GM23248 (cell line): ENCODE measurements around the gene TLE4. TPM values are rescaled to one million over a fixed set of nuclear protein-coding genes. Genes with fewer than 3 reads are reported as not detected.

ENCODE experiments used
- DNase-seq: peaks from one replicate; pipeline ENCODE4 v3.0.0-alpha.2; 2015
- H2AFZ ChIP-seq: fragments of 200-600 bp; sonication (generic); 2 replicates; pipeline ENCODE4 v1.6.1; 2016; ENCODE audit warnings: antibody characterized with exemption
- H3F3A ChIP-seq: fragments of 200-600 bp; sonication (generic); 2 replicates; pipeline ENCODE4 v1.6.1; 2016; ENCODE audit warnings: mild to moderate bottlenecking, antibody characterized with exemption, mixed run types; ENCODE audit not compliant: insufficient read depth
- H3K27ac ChIP-seq: fragments of 200-600 bp; sonication (generic); 2 replicates; pipeline ENCODE4 v1.5.1; 2016; ENCODE audit warnings: mild to moderate bottlenecking
- H3K27me3 ChIP-seq: fragments of 200-600 bp; sonication (generic); replicated peaks from 2 replicates; pipeline ENCODE4 v1.6.1; 2016; ENCODE audit warnings: mild to moderate bottlenecking; ENCODE audit not compliant: insufficient read depth
- H3K36me3 ChIP-seq: fragments of 200-600 bp; sonication (generic); 2 replicates; pipeline ENCODE4 v1.6.1; 2016; ENCODE audit warnings: low read depth, mild to moderate bottlenecking
- H3K4me1 ChIP-seq: fragments of 200-600 bp; sonication (generic); 2 replicates; pipeline ENCODE4 v1.6.1; 2016; ENCODE audit warnings: mild to moderate bottlenecking; ENCODE audit not compliant: insufficient read depth
- H3K4me2 ChIP-seq: fragments of 200-600 bp; sonication (generic); one replicate; pipeline ENCODE4 v1.6.1; 2016; ENCODE audit warnings: mild to moderate bottlenecking; ENCODE audit not compliant: unreplicated experiment
- H3K4me3 ChIP-seq: fragments of 200-600 bp; sonication (generic); 2 replicates; pipeline ENCODE4 v1.5.1; 2016; ENCODE audit warnings: mild to moderate bottlenecking
- H3K79me2 ChIP-seq: fragments of 200-600 bp; sonication (generic); 2 replicates; pipeline ENCODE4 v1.6.1; 2016; ENCODE audit warnings: mild to moderate bottlenecking; ENCODE audit not compliant: insufficient read depth
- H3K9ac ChIP-seq: fragments of 200-600 bp; sonication (generic); 2 replicates; pipeline ENCODE4 v1.6.1; 2016; ENCODE audit warnings: mild to moderate bottlenecking
- H3K9me2 ChIP-seq: fragments of 200-600 bp; sonication (generic); 2 replicates; pipeline ENCODE4 v1.6.1; 2016; ENCODE audit warnings: mixed run types, mild to moderate bottlenecking, moderate library complexity; ENCODE audit not compliant: insufficient read depth
- H3K9me3 ChIP-seq: fragments of 200-600 bp; sonication (generic); one replicate; pipeline ENCODE4 v1.6.1; 2017; ENCODE audit warnings: low read depth
- H4K20me1 ChIP-seq: fragments of 200-600 bp; sonication (generic); 2 replicates; pipeline ENCODE4 v1.6.0; 2016; ENCODE audit not compliant: insufficient read depth
- EZH2 ChIP-seq: fragments of 200-600 bp; sonication (generic); IDR thresholded peaks from 2 replicates; pipeline ENCODE4 v1.6.1; 2018; ENCODE audit warnings: antibody characterized with exemption, mild to moderate bottlenecking; ENCODE audit not compliant: insufficient read depth, poor library complexity, severe bottlenecking
- EZH2phosphoT487 ChIP-seq: fragments of 200-600 bp; sonication (generic); IDR thresholded peaks from 2 replicates; pipeline ENCODE4 v1.6.1; 2018; ENCODE audit warnings: antibody characterized with exemption, moderate library complexity, mild to moderate bottlenecking, low read depth; ENCODE audit not compliant: insufficient read depth
- WGBS, 2 experiments: methylation state at CpG; one replicate each; pipeline ENCODE4 v1.1.6; 2015 to 2017; ENCODE audit warnings: low lambda C conversion rate in 2 of 2, low coverage in 1 of 2; ENCODE audit errors: missing lambda C conversion rate in 2 of 2; 5-methylcytosine and 5-hydroxymethylcytosine counted together
- in situ Hi-C: fragments of 300-500 bp; cut with MboI; formaldehyde crosslinking; loops from 2 replicates; pipeline ENCODE4 v1.15.0; 2020
- polyA plus RNA-seq: library from polyadenylated mRNA; unstranded; fragments of >200 nt; fragmentation: Nextera tagmentation; extraction: Ambion mirVana; gene quantifications from 2 replicates; pipeline ENCODE4 v1.2.1, GENCODE V29; 2016
- total RNA-seq: library from RNA; depleted of rRNA; stranded (reverse); fragments of >200 nt; shearing (Covaris generic); gene quantifications from 2 replicates; pipeline ENCODE4 v1.2.3, GENCODE V29; 2014

Gene TLE4
- total and polyA plus RNA-seq, 2 experiments from 2014 or later: 29.5 to 37.8 TPM

- no peak for TF ChIP-seq EZH2phosphoT487
- no peak overlapping the region for H2AFZ ChIP-seq
- no peaks in the 10 kb centered on the region for H4K20me1 ChIP-seq
- no peak overlapping the region for H3K4me3 ChIP-seq
- DNase-seq: no peak
- H3K9me3 ChIP-seq: no peaks in the 10 kb centered on the region
- no peak overlapping the region for H3K27ac ChIP-seq
- WGBS, 2 experiments: 98 to 99% methylated on average over 4 of the region's 4 CpGs
- peaks cover 36% of the 10 kb centered on the region for H3K4me1 ChIP-seq
- in situ Hi-C loops: no loop called here
- no peak overlapping the region for H3K9ac ChIP-seq
- no peak overlapping the region for H3K4me2 ChIP-seq
- peaks cover 38% of the 10 kb centered on the region for H3F3A ChIP-seq
- H3K79me2 ChIP-seq: peaks cover 5% of the 10 kb centered on the region; the same call in 1 of the 2 replicates
- H3K27me3 ChIP-seq: no peaks in the 10 kb centered on the region
- H3K36me3 ChIP-seq: no peaks in the 10 kb centered on the region
- H3K9me2 ChIP-seq: no peaks in the 10 kb centered on the region
Observed at GRCh38 chr9:79689576-79689975, 117.8 kb downstream of the TLE4 start.

GRCh38 chr9:79691496-79691895 is 119.7 kb downstream of the TLE4 start:
- TF ChIP-seq EZH2 (no peak), EZH2phosphoT487 (no peak)
- Histone ChIP-seq H3K4me1 (peaks cover 24% of the 10 kb centered on the region), H3K9me2 (no peaks in the 10 kb centered on the region), H3K27me3 (no peaks in the 10 kb centered on the region), H3K9me3 (no peaks in the 10 kb centered on the region), H2AFZ (no peak overlapping the region), H4K20me1 (no peaks in the 10 kb centered on the region), H3K9ac (no peak overlapping the region), H3F3A (peaks cover 19% of the 10 kb centered on the region), H3K4me3 (no peak overlapping the region), H3K27ac (no peak overlapping the region), H3K79me2 (peaks cover 5% of the 10 kb centered on the region; the same call in 1 of the 2 replicates), H3K4me2 (no peak overlapping the region), H3K36me3 (no peaks in the 10 kb centered on the region)
- 91 to 97% methylated on average over 5 of the region's 5 CpGs for WGBS, 2 experiments
- in situ Hi-C loops: no loop called here
- no peak for DNase-seq

GRCh38 chr9:79692857-79693571 is 121.2 kb downstream of the TLE4 start:
- no peaks in the 10 kb centered on the region for H3K36me3 ChIP-seq
- H3K4me2 ChIP-seq: no peak overlapping the region
- H3F3A ChIP-seq: peaks cover 4% of the 10 kb centered on the region
- no peaks in the 10 kb centered on the region for H3K9me2 ChIP-seq
- no peak overlapping the region for H3K4me3 ChIP-seq
- in situ Hi-C loops: no loop called here
- no peaks in the 10 kb centered on the region for H3K27me3 ChIP-seq
- TF ChIP-seq EZH2phosphoT487 (no peak), EZH2 (no peak)
- H3K9me3 ChIP-seq: no peaks in the 10 kb centered on the region
- H4K20me1 ChIP-seq: no peaks in the 10 kb centered on the region
- H2AFZ ChIP-seq: no peak overlapping the region
- no peak for DNase-seq
- H3K4me1 ChIP-seq: peaks cover 13% of the 10 kb centered on the region
- no peak overlapping the region for H3K9ac ChIP-seq
- H3K79me2 ChIP-seq: peaks cover 5% of the 10 kb centered on the region; the same call in 1 of the 2 replicates
- no peak overlapping the region for H3K27ac ChIP-seq
- 82 to 84% methylated on average over 7 of the region's 7 CpGs for WGBS, 2 experiments

GRCh38 chr9:79693750-79694149 is 122.0 kb downstream of the TLE4 start:
- WGBS, 2 experiments: 97 to 98% methylated on average over 5 of the region's 5 CpGs
- Histone ChIP-seq H3K9ac (no peak overlapping the region), H3K4me3 (no peak overlapping the region)

More at GRCh38 chr9:79693750-79694149, 122.0 kb downstream of the TLE4 start:
- no peaks in the 10 kb centered on the region for H3K36me3 ChIP-seq
- no peak for TF ChIP-seq EZH2
- TF ChIP-seq EZH2phosphoT487: no peak
- no peak overlapping the region for H3K27ac ChIP-seq
- H3K9me3 ChIP-seq: no peaks in the 10 kb centered on the region
- peaks cover 5% of the 10 kb centered on the region; the same call in 1 of the 2 replicates for H3K79me2 ChIP-seq
- H2AFZ ChIP-seq: no peak overlapping the region
- H3K27me3 ChIP-seq: no peaks in the 10 kb centered on the region
- H3K4me2 ChIP-seq: no peak overlapping the region
- H3K4me1 ChIP-seq: peaks cover 13% of the 10 kb centered on the region
- H4K20me1 ChIP-seq: no peaks in the 10 kb centered on the region
- in situ Hi-C loops: no loop called here
- no peak for DNase-seq
- no peaks in the 10 kb centered on the region for H3F3A ChIP-seq
- no peaks in the 10 kb centered on the region for H3K9me2 ChIP-seq
